ENCODE measurements around the gene KCNJ13. TPM values are rescaled to one million over a fixed set of nuclear protein-coding genes. Genes with fewer than 3 reads are reported as not detected.

KCNJ13 gene
- total RNA-seq, 1 experiment from 2014 or later, result not detected

GRCh38 chr2:232815569-232815968, 39.2 kb upstream of the KCNJ13 start:
- Histone ChIP-seq H3K4me2 (no peak overlapping the region), H4K20me1 (ENCODE audit: insufficient read depth) (no peaks in the 10 kb centered on the region; the same call in 1 of the 2 replicates), H3K9me3 (ENCODE audit: insufficient read depth, low read depth) (no peaks in the 10 kb centered on the region), H3F3A (ENCODE audit: insufficient read depth, low read depth) (no peaks in the 10 kb centered on the region; the same call in 1 of the 2 replicates), H2AFZ (no peak overlapping the region), H3K79me2 (ENCODE audit: low read depth) (no peaks in the 10 kb centered on the region; the same call in 1 of the 2 replicates), H3K4me3 (no peak overlapping the region), H3K27me3 (ENCODE audit: insufficient read depth, low read depth) (no peaks in the 10 kb centered on the region), H3K9me2 (ENCODE audit: insufficient read depth) (no peaks in the 10 kb centered on the region), H3K4me1 (replicated peaks; ENCODE audit: insufficient read depth) (0 out of 2 replicates have a peak, but pooled peaks cover 7% of the 10 kb centered on the region), H3K27ac (no peak overlapping the region), H3K36me3 (ENCODE audit: low read depth) (peaks cover 66% of the 10 kb centered on the region)
- intact Hi-C loops (cut with micrococcal nuclease; ENCODE audit: unreplicated experiment), result loop anchor here (5.0 kb wide), 1 partner anchor 53 kb away; no protein-coding TSS in a partner anchor
- ChIA-PET CTCF (interaction anchor here (0.6 kb wide), 1 partner anchor 1052 kb away, joined by 4 read pairs; the partner anchor contains the start of gene MSL3B), POLR2A (ENCODE audit: unreplicated experiment) (interaction anchor here (0.6 kb wide), 1 partner anchor 15 kb away, joined by 4 read pairs; no protein-coding TSS in a partner anchor)
- TF ChIP-seq CTCF (conservative IDR thresholded peaks at IDR 0.05), result no peak
- no peak for TF ChIP-seq EZH2 (IDR thresholded peaks at IDR 0.05; ENCODE audit: low read depth)
- no peak for DNase-seq
- BruUV-seq (replicated peaks), result no TSS peak

DNA sequence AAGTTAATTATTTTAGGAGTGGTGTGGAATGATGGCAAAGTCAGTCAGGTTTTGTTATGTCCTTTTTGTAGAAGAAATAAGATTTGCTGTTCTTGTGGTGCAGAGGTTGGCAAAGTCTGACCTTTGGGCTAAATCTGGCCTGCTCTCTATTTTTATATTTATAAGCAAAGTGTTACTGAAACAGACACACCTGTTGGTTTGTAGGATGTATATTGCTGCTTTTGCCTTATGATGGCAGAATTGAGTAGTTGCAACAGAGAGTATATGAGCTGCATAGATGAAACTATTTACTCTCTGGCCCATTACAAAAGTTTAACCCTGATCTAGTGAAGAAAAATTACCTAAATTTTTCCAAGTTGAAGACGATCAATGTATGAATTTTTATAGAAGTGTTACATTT, 34.1 kb upstream of the KCNJ13 start:
- no peak overlapping the region for H2AFZ ChIP-seq
- H3K27ac ChIP-seq, result no peak overlapping the region
- no peaks in the 10 kb centered on the region; the same call in 1 of the 2 replicates for H3F3A ChIP-seq (ENCODE audit: insufficient read depth, low read depth)
- no peak overlapping the region for H3K4me2 ChIP-seq
- intact Hi-C loops (cut with micrococcal nuclease; ENCODE audit: unreplicated experiment), result no loop called here
- CTCF ChIA-PET, result no interaction called here
- TF ChIP-seq CTCF (conservative IDR thresholded peaks at IDR 0.05) (no peak), EZH2 (IDR thresholded peaks at IDR 0.05; ENCODE audit: low read depth) (no peak)
- H3K4me3 ChIP-seq, result no peak overlapping the region
- BruUV-seq (replicated peaks), result no TSS peak
- no peaks in the 10 kb centered on the region; the same call in 1 of the 2 replicates for H4K20me1 ChIP-seq (ENCODE audit: insufficient read depth)
- POLR2A ChIA-PET (ENCODE audit: unreplicated experiment), result no interaction called here
- no peaks in the 10 kb centered on the region for H3K9me3 ChIP-seq (ENCODE audit: insufficient read depth, low read depth)
- 0 out of 2 replicates have a peak, but pooled peaks cover 7% of the 10 kb centered on the region for H3K4me1 ChIP-seq (replicated peaks; ENCODE audit: insufficient read depth)
- no peak for DNase-seq
- H3K27me3 ChIP-seq (ENCODE audit: insufficient read depth, low read depth), result no peaks in the 10 kb centered on the region
- H3K79me2 ChIP-seq (ENCODE audit: low read depth), result no peaks in the 10 kb centered on the region; the same call in 1 of the 2 replicates
- H3K36me3 ChIP-seq (ENCODE audit: low read depth), result peaks cover 57% of the 10 kb centered on the region
- H3K9me2 ChIP-seq (ENCODE audit: insufficient read depth), result no peaks in the 10 kb centered on the region

- BruUV-seq (replicated peaks), result no TSS peak
- Histone ChIP-seq H3K4me1 (replicated peaks; ENCODE audit: insufficient read depth) (0 out of 2 replicates have a peak, but pooled peaks cover 7% of the 10 kb centered on the region), H3K79me2 (ENCODE audit: low read depth) (no peaks in the 10 kb centered on the region; the same call in 1 of the 2 replicates), H3K4me3 (no peak overlapping the region), H3F3A (ENCODE audit: insufficient read depth, low read depth) (peaks cover 2% of the 10 kb centered on the region), H3K27me3 (ENCODE audit: insufficient read depth, low read depth) (no peaks in the 10 kb centered on the region), H3K27ac (no peak overlapping the region), H3K4me2 (no peak overlapping the region), H2AFZ (no peak overlapping the region), H4K20me1 (ENCODE audit: insufficient read depth) (no peaks in the 10 kb centered on the region; the same call in 1 of the 2 replicates), H3K36me3 (ENCODE audit: low read depth) (peaks cover 57% of the 10 kb centered on the region), H3K9me2 (ENCODE audit: insufficient read depth) (no peaks in the 10 kb centered on the region), H3K9me3 (ENCODE audit: insufficient read depth, low read depth) (no peaks in the 10 kb centered on the region)
- DNase-seq, result no peak
- intact Hi-C loops (cut with micrococcal nuclease; ENCODE audit: unreplicated experiment), result no loop called here
- peak; percentile 51 for TF ChIP-seq CTCF (conservative IDR thresholded peaks at IDR 0.05)
- TF ChIP-seq EZH2 (IDR thresholded peaks at IDR 0.05; ENCODE audit: low read depth), result no peak
- ChIA-PET POLR2A (ENCODE audit: unreplicated experiment) (interaction anchor here (0.6 kb wide), 1 partner anchor 882 kb away, joined by 7 read pairs; no protein-coding TSS in a partner anchor), CTCF (interaction anchor here (0.6 kb wide), 1 partner anchor 471 kb away, joined by 3 read pairs; no protein-coding TSS in a partner anchor)
Measured at GRCh38 chr2:232809349-232810124, 33.2 kb upstream of the KCNJ13 start.
